Epithelial cell of proximal tubule (primary cell): ENCODE data around the gene TIAM1. TPM values are rescaled to one million over a fixed set of nuclear protein-coding genes. Genes with fewer than 3 reads are reported as not detected.

Source experiments
- DNase-seq: peaks from one replicate; pipeline ENCODE4 v3.0.0-alpha.2; 2011; ENCODE audit warnings: low read depth
- H3K4me3 ChIP-seq: 2 replicates; pipeline ENCODE4 v1.5.1; 2011; ENCODE audit warnings: low read depth, mild to moderate bottlenecking, low read length
- total RNA-seq: library from RNA; depleted of rRNA; stranded (reverse); fragments of >200 nt; gene quantifications from 2 replicates; pipeline ENCODE4 v1.2.3, GENCODE V29; 2015
- TF ChIP-seq, protein P1 (sequence below): conservative IDR thresholded peaks from 2 replicates; pipeline ENCODE4 v1.5.1; 2012; ENCODE audit warnings: low read depth, mild to moderate bottlenecking, low read length

TIAM1 gene
- total RNA-seq, 1 donor from 2014 or later: 3.6 TPM

- no peak overlapping the region for H3K4me3 ChIP-seq
- TF ChIP-seq, protein P1, sequence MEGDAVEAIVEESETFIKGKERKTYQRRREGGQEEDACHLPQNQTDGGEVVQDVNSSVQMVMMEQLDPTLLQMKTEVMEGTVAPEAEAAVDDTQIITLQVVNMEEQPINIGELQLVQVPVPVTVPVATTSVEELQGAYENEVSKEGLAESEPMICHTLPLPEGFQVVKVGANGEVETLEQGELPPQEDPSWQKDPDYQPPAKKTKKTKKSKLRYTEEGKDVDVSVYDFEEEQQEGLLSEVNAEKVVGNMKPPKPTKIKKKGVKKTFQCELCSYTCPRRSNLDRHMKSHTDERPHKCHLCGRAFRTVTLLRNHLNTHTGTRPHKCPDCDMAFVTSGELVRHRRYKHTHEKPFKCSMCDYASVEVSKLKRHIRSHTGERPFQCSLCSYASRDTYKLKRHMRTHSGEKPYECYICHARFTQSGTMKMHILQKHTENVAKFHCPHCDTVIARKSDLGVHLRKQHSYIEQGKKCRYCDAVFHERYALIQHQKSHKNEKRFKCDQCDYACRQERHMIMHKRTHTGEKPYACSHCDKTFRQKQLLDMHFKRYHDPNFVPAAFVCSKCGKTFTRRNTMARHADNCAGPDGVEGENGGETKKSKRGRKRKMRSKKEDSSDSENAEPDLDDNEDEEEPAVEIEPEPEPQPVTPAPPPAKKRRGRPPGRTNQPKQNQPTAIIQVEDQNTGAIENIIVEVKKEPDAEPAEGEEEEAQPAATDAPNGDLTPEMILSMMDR: no peak
- DNase-seq: no peak
These were observed 187.4 kb downstream of the TIAM1 start for GRCh38 chr21:31156662-31157061.

GRCh38 chr21:31156169-31156568 is 187.9 kb downstream of the TIAM1 start:
- TF ChIP-seq, protein P1: no peak
- no peak for DNase-seq
- no peak overlapping the region for H3K4me3 ChIP-seq

DNA sequence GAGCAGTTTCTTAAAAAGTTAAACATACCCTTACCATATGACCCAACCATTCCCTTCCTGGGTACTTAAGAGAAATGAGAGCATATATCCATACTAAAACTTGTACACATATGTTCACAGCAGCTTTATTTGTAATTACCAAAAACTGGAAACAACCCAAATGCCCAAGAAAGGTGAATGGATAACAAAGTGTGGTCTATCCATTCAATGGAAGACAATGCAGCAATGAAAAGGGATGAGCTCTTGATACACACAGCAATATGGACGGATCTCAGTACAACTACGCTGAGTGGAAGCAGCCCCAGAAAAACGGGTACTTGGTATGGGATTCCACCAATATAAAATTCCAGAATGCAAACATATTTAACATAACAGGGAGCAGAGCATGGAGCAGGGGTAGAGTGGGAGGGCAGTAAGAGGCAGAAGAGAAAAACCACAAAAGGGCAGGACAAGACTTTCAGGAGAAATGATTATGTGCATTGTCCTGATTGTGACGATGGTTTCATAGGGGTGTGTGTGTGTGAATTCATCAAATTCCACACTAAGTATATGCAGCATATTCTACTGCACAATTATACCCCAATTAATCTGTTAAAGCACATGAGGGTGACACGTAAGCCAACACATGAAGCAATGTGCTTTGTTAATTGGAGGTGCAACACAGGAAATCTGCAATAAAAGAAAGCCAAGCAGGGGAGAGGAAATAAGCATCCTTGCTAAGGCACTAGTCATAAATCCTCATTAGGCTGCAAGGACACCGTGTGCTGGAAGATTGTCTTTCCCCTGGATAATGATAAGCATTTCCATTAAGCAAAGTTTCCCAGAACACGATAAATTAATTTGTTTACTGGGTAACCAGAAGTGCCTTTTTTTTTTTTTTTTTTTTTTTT is 192.7 kb downstream of the TIAM1 start:
- no peak overlapping the region for H3K4me3 ChIP-seq
- TF ChIP-seq, protein P1: no peak

GRCh38 chr21:31145274-31145673 is 198.8 kb downstream of the TIAM1 start:
- no peak for DNase-seq
- no peak overlapping the region for H3K4me3 ChIP-seq
- TF ChIP-seq, protein P1: no peak

More for the DNA sequence above, 192.7 kb downstream of the TIAM1 start:
- DNase-seq: no peak

DNA sequence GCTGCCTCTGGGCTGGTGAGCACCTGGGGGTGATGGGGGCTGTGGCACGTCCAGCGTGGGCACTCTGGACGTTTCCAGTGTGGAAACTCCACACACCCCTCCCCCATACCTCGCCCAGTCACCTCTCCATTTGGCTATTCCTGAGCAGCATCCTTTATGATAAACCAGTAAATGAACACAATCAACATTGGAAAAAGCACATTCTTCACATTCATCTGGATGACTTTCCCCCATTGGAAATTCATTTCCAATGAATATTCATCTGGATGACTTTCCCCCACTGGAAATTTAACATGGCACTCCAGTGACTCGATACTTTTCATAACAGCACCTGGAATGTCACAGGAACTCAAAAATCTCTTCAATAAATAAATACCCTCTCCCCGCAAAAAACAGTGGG is 201.0 kb downstream of the TIAM1 start:
- no peak overlapping the region for H3K4me3 ChIP-seq
- DNase-seq: no peak
- TF ChIP-seq, protein P1: no peak

- TF ChIP-seq, protein P1: peak; percentile 27
- DNase-seq: no peak
- H3K4me3 ChIP-seq: no peak overlapping the region
These were observed 201.5 kb downstream of the TIAM1 start for GRCh38 chr21:31142600-31142999.
